HG03060 (cell line): Measurements from ENCODE around the gene E2F3.
A peak's percentile ranks its signal among the peaks of the same experiment; 100 is the strongest.
"Not testable (repeated sequence)": the region's sequence is repeated elsewhere in the genome, so short reads cannot be mapped to it uniquely, and the experiment has no call there.

Source experiments
- ATAC-seq: cut with Tn5 transposase; IDR thresholded peaks from one replicate; pipeline ENCODE4 v1.9.1; 2021; ENCODE audit warnings: low read depth, moderate number of reproducible peaks; ENCODE audit not compliant: unreplicated experiment

E2F3 gene

DNA sequence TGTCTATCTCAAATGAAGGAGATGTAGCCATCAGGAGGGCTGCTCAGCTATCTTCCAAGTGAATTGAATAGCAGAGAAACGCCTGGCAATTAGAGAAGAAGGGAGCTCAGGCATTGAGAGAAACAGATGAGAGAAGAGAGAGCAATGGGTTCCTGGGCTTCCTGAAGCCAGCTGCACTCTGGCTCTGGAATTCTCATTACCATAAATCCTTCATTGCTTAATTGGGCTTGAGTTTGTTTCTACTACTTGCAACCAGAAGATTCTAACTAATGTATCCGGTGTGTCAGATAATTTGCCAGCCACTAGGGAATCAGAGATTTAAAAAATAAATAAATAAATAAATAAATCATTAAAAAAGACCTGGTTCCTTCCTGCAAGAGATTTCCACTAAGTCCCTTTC lies 107.5 kb downstream of the E2F3 start:
- ATAC-seq = no peak

DNA sequence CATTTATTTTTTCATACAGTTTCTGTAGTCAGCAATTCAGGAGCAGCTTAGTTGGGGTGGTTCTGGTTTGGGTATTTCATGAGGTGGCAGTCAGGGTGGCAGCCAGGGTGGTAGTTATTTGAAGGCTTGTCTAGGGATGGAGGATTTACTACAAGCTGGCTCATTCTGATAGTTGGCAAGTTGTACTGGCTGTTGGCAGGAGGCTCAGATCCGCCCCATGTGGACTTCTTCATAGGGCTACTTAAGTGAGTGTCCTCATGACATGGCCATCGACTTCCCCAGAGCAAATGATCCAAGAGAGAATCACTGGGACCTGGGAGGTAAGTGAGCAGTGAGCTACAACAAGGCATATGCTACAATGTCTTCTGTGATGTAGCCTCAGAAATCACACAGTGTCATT lies 110.2 kb downstream of the E2F3 start:
- ATAC-seq = no peak

DNA sequence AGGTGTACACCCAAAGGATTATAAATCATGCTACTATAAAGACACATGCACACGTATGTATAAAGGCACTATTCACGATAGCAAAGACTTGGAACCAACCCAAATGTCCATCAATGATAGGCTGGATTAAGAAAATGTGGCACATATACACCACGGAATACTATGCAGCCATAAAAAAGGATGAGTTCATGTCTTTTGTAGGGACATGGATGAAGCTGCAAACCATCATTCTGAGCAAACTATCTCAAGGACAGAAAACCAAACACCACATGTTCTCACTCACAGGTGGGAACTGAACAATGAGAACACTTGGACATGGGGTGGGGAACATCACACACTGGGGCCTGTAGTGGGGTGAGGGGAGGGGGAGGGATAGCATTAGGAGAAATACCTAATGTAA lies 123.5 kb downstream of the E2F3 start:
- ATAC-seq = not testable (repeated sequence)

DNA sequence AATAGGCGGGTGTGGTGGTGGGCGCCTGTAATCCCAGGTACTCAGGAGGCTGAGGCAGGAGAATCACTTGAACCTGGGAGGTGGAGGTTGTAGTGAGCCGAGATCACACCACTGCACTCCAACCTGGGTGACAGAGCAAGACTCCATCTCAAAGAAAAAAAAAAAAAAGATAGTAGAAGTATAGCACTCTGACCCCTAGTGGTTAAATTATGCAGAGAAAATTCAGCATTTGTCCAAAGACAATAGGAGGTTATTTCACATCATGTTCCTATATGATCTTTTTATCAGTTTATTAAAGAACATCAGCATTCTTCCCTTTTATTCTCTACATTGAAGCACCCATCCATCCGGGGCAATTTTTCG lies 127.4 kb downstream of the E2F3 start:
- not testable (repeated sequence) for ATAC-seq

DNA sequence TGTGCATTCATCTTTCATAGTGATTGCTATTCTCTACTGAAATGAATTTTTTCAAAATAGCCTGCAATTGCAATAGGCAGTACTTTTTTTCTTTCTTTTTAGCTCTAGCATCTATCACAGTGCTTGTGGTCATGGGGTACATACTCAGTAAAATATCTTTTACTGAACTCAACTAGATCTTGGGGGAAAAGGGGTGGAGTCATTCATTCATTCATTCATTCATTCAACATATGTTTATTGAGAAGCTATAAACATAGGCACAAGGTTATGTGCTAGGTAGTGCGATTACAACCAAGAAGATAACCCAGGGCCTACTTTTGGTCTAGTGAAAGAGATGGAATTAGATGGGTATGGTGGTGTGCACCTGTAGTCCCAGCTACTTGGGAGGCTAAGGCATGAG lies 131.2 kb downstream of the E2F3 start:
- no peak for ATAC-seq

DNA sequence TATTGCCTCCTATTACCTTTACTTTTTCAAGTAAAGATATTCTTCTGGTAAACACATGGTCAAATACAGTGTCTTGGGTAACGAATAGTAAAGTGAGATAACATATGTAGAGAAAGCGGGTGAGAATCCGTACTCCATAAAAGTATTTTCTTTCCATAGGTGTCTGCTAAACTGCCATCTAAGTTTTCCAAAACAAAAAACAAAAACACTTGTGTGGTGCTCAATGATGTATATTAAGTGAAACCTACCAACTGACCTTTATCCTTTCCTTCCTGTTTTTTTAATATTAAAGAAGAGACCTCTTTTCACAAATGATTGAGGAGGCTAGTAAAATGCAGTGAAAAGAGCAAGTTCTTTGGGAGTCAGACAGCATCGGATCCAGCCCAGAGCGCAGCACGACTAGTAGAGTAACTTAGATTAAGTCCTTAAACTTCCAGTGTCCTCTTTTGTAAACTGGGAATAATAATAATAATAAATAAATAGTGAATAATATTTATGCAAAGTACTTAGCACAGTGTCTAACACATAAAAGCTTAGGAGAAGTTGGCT lies 132.1 kb downstream of the E2F3 start:
- ATAC-seq = peak; percentile 4

DNA sequence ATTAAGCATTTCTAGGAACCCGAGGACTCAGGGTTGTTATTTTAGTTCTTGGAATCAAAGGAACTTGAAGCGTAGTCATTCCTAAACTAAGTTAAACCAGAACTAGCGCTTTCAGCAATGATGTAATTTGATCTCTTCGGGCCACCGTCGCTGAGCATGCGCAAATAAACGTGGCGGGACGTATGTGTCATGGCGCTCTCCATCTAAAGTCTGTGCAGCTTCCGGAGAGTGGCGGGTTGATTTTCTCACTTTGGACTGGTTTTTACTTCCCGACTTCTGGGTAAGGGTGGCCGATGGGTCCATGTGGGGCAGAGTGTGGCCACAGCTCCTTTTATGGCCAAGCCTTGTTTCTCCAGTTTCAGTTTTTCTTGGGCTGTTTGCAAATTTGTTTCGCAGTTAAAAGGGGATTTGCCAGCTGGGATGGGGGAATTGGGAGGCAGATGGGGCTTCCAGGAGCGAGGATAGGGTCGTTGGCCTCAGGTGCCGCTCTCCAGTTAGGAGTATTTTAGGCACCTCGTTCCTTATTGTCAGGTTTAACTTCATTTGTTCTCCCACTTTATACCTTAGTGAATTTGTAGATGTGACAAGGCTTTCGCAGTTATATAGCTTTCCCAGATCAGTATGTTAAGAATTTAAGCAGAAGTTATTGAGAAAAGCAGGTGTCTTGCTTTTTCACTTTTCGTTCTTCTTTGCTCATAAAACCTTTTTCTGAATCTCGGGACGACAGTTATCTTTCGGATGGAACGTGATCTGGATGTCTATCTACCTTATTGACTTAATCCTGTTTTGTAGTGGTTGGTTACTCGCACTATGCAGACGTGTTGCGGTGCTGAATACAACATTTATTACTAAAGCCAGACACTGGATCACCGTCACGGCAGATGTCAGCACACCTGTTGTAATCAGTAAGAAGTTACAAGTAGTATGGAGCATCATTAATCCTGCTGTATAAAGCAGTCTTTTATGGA lies 132.9 kb downstream of the E2F3 start, which contains the start of gene CDKAL1:
TSS of gene CDKAL1 (plus strand) at position 163 of the 968 bp plus-strand sequence. CDS start 11,894 bp downstream, outside the sequence.
- ATAC-seq = peak; percentile 86

DNA sequence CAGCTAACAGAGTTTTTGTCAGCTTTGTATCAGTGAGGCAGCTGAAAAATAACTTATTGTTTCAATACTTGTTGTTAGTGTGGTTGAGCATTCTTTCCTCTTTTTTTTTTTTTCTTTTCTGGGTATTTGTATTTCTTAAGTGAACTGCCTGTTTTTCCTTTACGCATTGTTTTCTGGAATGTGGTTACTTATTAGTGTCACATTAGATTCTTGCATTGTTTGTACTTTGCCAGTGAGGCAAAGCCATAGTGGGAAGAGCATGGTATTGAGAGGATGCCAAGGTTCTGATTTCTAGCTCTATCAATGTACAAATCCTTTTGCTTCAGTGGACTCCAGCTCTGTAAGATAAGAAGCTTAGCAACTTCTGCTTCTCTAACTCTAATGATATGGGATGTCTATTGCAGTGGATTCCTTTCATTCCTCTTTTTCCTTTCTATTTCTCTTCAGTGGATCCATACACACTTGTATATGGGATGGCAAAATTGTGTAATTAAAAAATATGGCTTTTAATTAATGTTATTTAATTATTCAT lies 136.5 kb downstream of the E2F3 start:
- no peak for ATAC-seq

DNA sequence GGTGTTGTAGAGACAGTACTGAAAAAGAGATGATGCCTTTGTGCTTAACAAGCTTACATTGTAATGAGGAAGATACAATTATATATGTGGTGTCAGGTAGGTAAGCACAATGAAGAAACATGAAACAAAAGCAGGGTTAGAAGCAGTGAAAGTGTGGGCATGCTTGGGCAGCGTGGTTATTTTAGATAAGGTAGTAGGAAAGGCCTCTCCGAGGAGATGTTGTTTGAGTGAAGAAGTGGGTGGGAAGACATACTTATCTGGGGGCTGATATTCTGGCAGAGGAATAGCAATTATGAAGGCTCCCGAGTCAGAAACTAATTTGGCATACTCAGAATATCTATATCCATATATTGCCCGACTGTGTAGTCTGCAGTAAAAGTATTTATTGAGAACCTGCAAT lies 137.2 kb downstream of the E2F3 start:
- ATAC-seq = no peak

DNA sequence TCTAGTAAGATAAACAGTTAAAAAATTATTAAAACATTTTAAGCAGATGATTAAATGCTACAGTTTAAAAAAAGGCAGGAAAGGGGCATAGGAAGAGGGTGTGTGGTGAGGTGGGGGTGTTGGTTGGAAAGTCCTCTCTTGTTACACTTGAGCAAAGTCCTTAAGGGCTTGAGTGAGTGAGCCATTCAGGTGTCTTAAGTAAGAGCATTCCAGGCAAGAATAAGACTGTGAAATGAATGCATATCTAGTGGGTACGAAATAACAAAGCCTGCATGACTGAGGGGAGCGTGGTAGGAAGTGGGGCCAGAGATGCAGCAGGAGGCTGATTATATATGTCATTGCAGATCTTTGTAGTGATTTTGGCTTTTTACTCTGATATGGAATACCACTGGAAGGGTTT lies 137.7 kb downstream of the E2F3 start:
- no peak for ATAC-seq

DNA sequence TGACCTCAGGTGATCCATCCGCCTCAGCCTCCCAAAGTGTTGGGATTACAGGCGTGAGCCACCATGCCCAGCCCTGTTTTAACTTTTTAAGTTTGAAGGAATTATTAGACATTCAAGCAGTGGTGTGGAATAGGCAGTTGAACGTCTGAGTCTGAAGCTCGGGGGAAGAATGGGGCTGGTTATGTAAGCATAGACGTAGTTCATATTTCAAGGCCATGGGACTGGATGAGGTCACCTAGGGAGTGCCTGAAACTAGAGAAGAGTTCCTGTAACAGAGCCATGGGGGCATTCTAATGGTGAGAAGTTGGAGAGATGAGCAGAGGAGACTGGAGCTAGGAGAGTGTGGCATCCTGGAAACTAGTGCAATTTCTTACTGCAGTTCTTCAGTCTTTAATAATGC lies 139.0 kb downstream of the E2F3 start:
- ATAC-seq = no peak

DNA sequence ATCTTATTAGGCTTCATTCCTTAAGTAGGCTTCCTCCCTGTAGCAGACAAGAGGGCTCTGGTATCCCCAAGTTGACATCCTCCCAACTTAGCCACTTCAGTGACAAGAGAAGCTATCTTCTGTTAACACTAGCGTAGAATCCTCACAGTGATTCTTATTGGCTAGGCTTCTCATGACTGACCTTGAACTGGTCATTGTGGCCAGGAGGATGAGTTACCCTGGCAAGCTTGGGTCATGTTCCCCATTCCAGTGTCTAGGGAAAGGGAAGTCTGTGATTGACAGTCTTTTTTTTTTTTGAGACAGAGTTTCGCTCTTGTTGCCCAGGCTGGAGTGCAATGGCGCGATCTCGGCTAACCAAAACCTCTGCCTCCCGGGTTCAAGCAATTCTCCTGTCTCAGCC lies 139.7 kb downstream of the E2F3 start:
- ATAC-seq = no peak

DNA sequence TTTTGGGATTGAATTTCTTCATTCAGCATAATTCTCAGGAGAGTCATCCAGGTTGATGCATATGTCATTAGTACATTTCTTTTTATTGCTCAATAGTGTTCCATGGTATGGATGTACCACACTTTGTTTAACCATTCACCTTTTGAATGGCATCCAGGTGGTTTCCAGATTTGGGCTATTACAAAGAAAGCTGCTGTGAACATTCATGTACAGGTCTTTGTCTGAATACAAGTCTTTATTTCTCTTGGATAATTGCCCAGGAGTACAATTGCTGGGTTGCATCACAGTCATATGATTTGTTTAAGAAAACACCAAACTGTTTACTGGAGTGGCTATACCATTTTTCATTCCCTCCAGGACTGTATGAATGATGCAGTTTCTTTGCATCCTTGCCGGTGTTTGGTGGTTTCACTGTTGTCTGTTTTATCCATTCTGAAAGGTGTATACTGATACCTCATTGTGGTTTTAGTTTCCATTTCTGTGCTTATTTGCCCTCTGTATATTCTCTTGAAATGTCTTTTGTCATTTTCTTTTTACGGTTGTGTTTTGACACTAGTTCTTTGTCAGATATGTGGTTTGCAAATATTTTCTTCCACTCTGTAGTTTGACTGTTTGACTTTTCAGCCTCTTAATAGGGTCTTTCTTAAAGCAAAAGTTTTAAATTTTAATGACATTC lies 141.4 kb downstream of the E2F3 start:
- peak; percentile 98 for ATAC-seq
